AG04449 (cell line): ENCODE results near the gene EHD1.

Experiments used
- CTCF ChIA-PET: fragments of 350-600 bp; formaldehyde crosslinking; extraction: SDS; loops from one replicate; lab custom pipeline; 2021; ENCODE audit warnings: antibody characterized with exemption; lab: Yijun Ruan, JAX
- POLR2A ChIA-PET: fragments of 400-600, 350-600 bp; formaldehyde crosslinking; extraction: SDS; loops from one replicate; lab custom pipeline; 2020; ENCODE audit warnings: antibody characterized with exemption, inconsistent platforms; lab: Yijun Ruan, JAX
- DNase-seq: peaks from one replicate; pipeline ENCODE4 v3.0.0-alpha.2; 2010; ENCODE audit warnings: low read depth, low spot score
- H3K4me3 ChIP-seq: 2 replicates; pipeline ENCODE4 v1.5.1; 2011; ENCODE audit warnings: low read depth, mild to moderate bottlenecking, control low read depth, low read length
- TF ChIP-seq, protein P1 (sequence below): IDR thresholded peaks from one replicate; pipeline ENCODE4 v1.5.1; 2011; ENCODE audit warnings: mild to moderate bottlenecking, moderate library complexity, low read length, control low read depth, inconsistent platforms; ENCODE audit not compliant: insufficient read depth; ENCODE audit errors: missing control alignments

Gene EHD1

GRCh38 chr11:64867748-64868462 lies 10.5 kb downstream of the EHD1 start:
- TF ChIP-seq, protein P1, sequence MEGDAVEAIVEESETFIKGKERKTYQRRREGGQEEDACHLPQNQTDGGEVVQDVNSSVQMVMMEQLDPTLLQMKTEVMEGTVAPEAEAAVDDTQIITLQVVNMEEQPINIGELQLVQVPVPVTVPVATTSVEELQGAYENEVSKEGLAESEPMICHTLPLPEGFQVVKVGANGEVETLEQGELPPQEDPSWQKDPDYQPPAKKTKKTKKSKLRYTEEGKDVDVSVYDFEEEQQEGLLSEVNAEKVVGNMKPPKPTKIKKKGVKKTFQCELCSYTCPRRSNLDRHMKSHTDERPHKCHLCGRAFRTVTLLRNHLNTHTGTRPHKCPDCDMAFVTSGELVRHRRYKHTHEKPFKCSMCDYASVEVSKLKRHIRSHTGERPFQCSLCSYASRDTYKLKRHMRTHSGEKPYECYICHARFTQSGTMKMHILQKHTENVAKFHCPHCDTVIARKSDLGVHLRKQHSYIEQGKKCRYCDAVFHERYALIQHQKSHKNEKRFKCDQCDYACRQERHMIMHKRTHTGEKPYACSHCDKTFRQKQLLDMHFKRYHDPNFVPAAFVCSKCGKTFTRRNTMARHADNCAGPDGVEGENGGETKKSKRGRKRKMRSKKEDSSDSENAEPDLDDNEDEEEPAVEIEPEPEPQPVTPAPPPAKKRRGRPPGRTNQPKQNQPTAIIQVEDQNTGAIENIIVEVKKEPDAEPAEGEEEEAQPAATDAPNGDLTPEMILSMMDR = no peak
- POLR2A ChIA-PET = interaction anchor here (1.6 to 3.6 kb wide), 3 partner anchors 9 to 13 kb away, joined by 4 to 46 read pairs (median 20); partner anchors contain the start of gene EHD1
- CTCF ChIA-PET = interaction anchor here (1.1 to 37.3 kb wide), 5 partner anchors 13 to 147 kb away, joined by 4 to 1375 read pairs (median 21); partner anchors contain the start of genes CDC42BPG and EHD1
- H3K4me3 ChIP-seq = no peak overlapping the region
- DNase-seq = no peak

GRCh38 chr11:64866173-64866491 lies 12.3 kb downstream of the EHD1 start:
- CTCF ChIA-PET = interaction anchor here (1.3 to 37.3 kb wide), 4 partner anchors 11 to 22 kb away, joined by 4 to 1375 read pairs (median 34); partner anchors contain the start of genes CDC42BPG and EHD1
- TF ChIP-seq, protein P1 = no peak
- no peak for DNase-seq
- no peak overlapping the region for H3K4me3 ChIP-seq
- POLR2A ChIA-PET = interaction anchor here (1.1 to 5.6 kb wide), 3 partner anchors 9 to 11 kb away, joined by 3 to 61 read pairs (median 38); partner anchors contain the start of gene EHD1

GRCh38 chr11:64865286-64866172 lies 12.9 kb downstream of the EHD1 start:
- TF ChIP-seq, protein P1 = no peak
- no peak overlapping the region for H3K4me3 ChIP-seq
- peak; percentile 77 for DNase-seq
- ChIA-PET POLR2A (interaction anchor here (1.1 to 5.6 kb wide), 4 partner anchors 9 to 14 kb away, joined by 3 to 61 read pairs (median 21); partner anchors contain the start of gene EHD1), CTCF (interaction anchor here (1.2 to 37.3 kb wide), 8 partner anchors 10 to 245 kb away, joined by 3 to 1375 read pairs (median 6); partner anchors contain the start of genes ARL2, CDC42BPG, EHD1 and MAP4K2)

DNA sequence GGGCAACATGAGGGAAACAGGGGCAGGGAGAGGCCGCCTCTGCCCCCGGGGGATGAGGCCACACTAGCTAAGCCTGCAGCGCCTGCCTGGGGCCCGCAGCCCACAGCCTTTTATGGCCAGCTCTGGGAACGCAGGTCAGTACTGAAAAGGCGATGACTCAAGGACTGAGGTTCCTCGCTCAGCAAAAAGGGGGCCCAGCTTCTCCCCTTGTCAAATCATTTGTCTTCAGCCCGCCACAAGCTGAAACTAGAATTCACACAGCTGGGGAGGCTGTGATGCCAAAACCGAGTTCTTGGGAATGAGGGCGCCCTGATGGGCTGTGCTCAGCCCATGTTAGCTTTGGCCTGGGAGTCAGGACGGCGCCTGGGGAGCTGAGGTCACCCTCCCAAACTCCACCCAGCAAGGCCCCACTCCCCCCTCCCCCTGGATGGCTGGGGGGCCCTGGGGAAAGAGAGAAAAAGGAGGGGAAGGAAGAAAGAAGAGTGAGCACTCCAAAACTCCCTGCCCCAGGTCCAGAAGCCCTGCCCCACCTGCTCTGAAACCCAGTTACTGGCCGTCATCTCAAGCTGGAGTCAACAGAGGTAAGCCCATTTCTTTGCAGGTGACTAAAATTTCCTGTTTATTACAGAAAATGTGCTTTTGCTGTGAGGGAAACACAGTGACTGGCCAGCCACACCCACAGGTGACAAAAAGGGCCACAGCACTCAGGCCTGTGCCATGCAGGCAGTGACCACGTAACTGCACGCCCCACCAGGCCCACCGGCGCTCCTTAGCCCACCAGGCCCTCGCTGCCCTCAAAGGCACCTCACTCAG lies 13.7 kb downstream of the EHD1 start:
- ChIA-PET CTCF (interaction anchor here (1.2 to 37.3 kb wide), 7 partner anchors 10 to 246 kb away, joined by 3 to 1375 read pairs (median 7); partner anchors contain the start of genes ARL2, EHD1 and MAP4K2), POLR2A (interaction anchor here (0.7 to 5.6 kb wide), 4 partner anchors 10 to 86 kb away, joined by 3 to 61 read pairs (median 21); partner anchors contain the start of gene EHD1)
- DNase-seq = peak; percentile 75
- 0 out of 2 replicates have a peak overlapping the region, but pooled peaks have one; percentile 3 for H3K4me3 ChIP-seq
- TF ChIP-seq, protein P1 = no peak

DNA sequence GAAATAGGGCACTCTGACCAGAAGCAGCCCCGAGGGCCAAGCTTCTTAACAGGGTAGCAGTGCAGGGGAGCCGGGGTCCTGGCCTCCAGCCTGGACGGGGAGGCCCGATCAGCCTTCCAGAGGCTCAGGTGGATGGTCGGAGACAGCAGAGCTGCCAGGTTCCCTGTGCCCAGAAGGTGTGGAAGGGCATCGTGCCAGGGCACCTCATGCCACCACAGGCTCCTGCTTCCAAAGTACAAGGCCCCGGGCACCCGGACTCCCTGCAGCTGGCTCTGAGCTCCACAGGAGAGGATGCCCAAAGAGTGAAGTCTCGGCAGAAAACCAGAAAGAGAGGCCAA lies 14.3 kb downstream of the EHD1 start:
- ChIA-PET POLR2A (interaction anchor here (0.7 to 5.6 kb wide), 4 partner anchors 9 to 85 kb away, joined by 3 to 61 read pairs (median 21); partner anchors contain the start of gene EHD1), CTCF (interaction anchor here (1.2 to 37.3 kb wide), 7 partner anchors 9 to 247 kb away, joined by 3 to 1375 read pairs (median 7); partner anchors contain the start of genes ARL2, EHD1 and MAP4K2)
- DNase-seq = no peak
- H3K4me3 ChIP-seq = no peak overlapping the region; the same call in none of the 2 replicates
- TF ChIP-seq, protein P1 = no peak
